Measurements from ENCODE around the gene PRKCZ.

GRCh38 chr1:2030076-2030871 lies 19.9 kb upstream of the PRKCZ start:
- no peak for TF ChIP-seq POLR2AphosphoS5 (IDR thresholded peaks at IDR 0.05; ENCODE audit: low read depth, low read length)
- no peak for TF ChIP-seq REST (IDR thresholded peaks at IDR 0.05; ENCODE audit: insufficient read depth in 1 of 2, low read depth in 2 of 2, low read length in 2 of 2)
- TF ChIP-seq TAF1 (IDR thresholded peaks at IDR 0.05; ENCODE audit: borderline replicate concordance, insufficient read depth, low read length), result no peak

All from PFSK-1 (cell line).